ENCODE measurements around the gene GABRR1. TPM values are rescaled to one million over a fixed set of nuclear protein-coding genes. Genes with fewer than 3 reads are reported as not detected.

The GABRR1 gene
- total RNA-seq, 1 donor from 2014 or later: not detected

- H3K27ac Mint-ChIP-seq: no peak overlapping the region
- peaks cover 9% of the 10 kb centered on the region for H3K27me3 Mint-ChIP-seq
- no peak for TF ChIP-seq CTCF (IDR thresholded peaks at IDR 0.05)
- ChIA-PET CTCF (no interaction called here), POLR2A (no interaction called here)
- intact Hi-C loops (cut with micrococcal nuclease): no loop called here
- no peaks in the 10 kb centered on the region for H3K4me1 Mint-ChIP-seq
- DNase-seq (no peak), ATAC-seq (ENCODE audit: low read depth) (no peak)
- H3K9me3 Mint-ChIP-seq: peaks cover 4% of the 10 kb centered on the region
- no peak overlapping the region for H3K4me3 Mint-ChIP-seq
- H3K36me3 Mint-ChIP-seq (ENCODE audit: low read depth): no peaks in the 10 kb centered on the region
Observed at GRCh38 chr6:89200706-89201215, 16.4 kb downstream of the GABRR1 start.

- ChIA-PET CTCF (no interaction called here), POLR2A (no interaction called here)
- ATAC-seq (ENCODE audit: low read depth) (no peak), DNase-seq (no peak)
- Mint-ChIP-seq H3K27ac (no peak overlapping the region), H3K36me3 (ENCODE audit: low read depth) (no peaks in the 10 kb centered on the region), H3K27me3 (peaks cover 9% of the 10 kb centered on the region), H3K9me3 (peaks cover 11% of the 10 kb centered on the region), H3K4me1 (no peaks in the 10 kb centered on the region), H3K4me3 (no peak overlapping the region)
- intact Hi-C loops (cut with micrococcal nuclease): no loop called here
- no peak for TF ChIP-seq CTCF (IDR thresholded peaks at IDR 0.05)
Observed at GRCh38 chr6:89199579-89199978, 17.6 kb downstream of the GABRR1 start.

GRCh38 chr6:89198235-89198634, 18.9 kb downstream of the GABRR1 start:
- Mint-ChIP-seq H3K9me3 (peaks cover 18% of the 10 kb centered on the region), H3K36me3 (ENCODE audit: low read depth) (no peaks in the 10 kb centered on the region), H3K4me1 (no peaks in the 10 kb centered on the region), H3K27ac (no peak overlapping the region), H3K4me3 (no peak overlapping the region), H3K27me3 (peaks cover 9% of the 10 kb centered on the region)
- DNase-seq (no peak), ATAC-seq (ENCODE audit: low read depth) (no peak)
- ChIA-PET POLR2A (no interaction called here), CTCF (no interaction called here)
- no peak for TF ChIP-seq CTCF (IDR thresholded peaks at IDR 0.05)
- intact Hi-C loops (cut with micrococcal nuclease): no loop called here

GRCh38 chr6:89197141-89197540, 20.0 kb downstream of the GABRR1 start:
- TF ChIP-seq CTCF (IDR thresholded peaks at IDR 0.05): no peak
- ChIA-PET POLR2A (no interaction called here), CTCF (no interaction called here)
- no peak overlapping the region for H3K4me3 Mint-ChIP-seq
- peaks cover 18% of the 10 kb centered on the region for H3K9me3 Mint-ChIP-seq
- no peaks in the 10 kb centered on the region for H3K4me1 Mint-ChIP-seq
- intact Hi-C loops (cut with micrococcal nuclease): no loop called here
- no peak overlapping the region for H3K27ac Mint-ChIP-seq
- peaks cover 9% of the 10 kb centered on the region for H3K27me3 Mint-ChIP-seq
- ATAC-seq (ENCODE audit: low read depth) (no peak), DNase-seq (no peak)
- H3K36me3 Mint-ChIP-seq (ENCODE audit: low read depth): no peaks in the 10 kb centered on the region

GRCh38 chr6:89194559-89194958, 22.6 kb downstream of the GABRR1 start:
- DNase-seq: no peak
- no peak for TF ChIP-seq CTCF (IDR thresholded peaks at IDR 0.05)
- ChIA-PET POLR2A (no interaction called here), CTCF (no interaction called here)
- Mint-ChIP-seq H3K9me3 (peaks cover 18% of the 10 kb centered on the region), H3K27ac (no peak overlapping the region), H3K4me1 (no peaks in the 10 kb centered on the region), H3K36me3 (ENCODE audit: low read depth) (no peaks in the 10 kb centered on the region), H3K27me3 (peaks cover 5% of the 10 kb centered on the region), H3K4me3 (no peak overlapping the region)
- intact Hi-C loops (cut with micrococcal nuclease): no loop called here
- ATAC-seq (ENCODE audit: low read depth): no peak

All from activated B cell treated with CpG ODN at 0.5 μM for 24 hours (primary cell).